NCI-H226 (cell line): ENCODE data around the gene MYO7B.

Experiments used
- DNase-seq: peaks from one replicate; pipeline ENCODE4 v3.0.0-alpha.2; 2015

The MYO7B gene

DNA sequence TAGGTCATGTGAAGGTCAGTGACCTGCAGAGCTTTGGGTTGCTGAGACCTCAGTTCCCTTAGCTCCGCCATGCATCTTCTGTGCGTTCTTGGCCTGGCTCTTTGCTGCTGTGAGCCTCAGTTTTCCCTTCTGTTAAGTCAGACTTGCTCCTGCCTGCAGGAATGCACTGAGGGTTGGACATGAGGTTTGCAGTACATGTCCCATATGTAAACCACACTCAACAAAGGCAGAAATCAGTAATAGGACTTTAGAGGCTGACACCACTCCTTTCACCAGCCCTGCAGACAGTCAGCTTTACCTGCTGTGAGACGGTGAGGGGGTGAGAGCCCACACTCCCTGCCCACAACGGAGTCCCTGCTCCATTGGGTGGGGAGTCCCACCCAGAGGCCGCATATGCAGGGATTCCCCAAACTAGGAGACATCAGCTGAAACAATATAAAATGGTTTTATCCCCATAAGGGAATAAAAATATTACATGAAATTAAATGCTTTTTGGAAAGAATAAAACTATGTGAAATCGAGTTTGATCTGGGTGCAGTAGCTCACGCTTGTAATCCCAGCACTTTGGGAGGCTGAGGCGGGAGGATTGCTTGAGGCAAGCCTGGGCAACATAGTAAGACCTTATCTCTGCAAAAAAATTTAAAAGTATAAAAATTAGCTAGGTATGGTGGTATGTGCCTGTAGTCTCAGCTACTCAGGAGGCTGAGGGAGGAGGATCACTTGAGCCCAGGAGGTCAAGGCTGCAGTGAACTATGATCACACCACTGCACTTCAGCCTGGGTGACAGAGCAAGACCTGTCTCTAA, 55.1 kb downstream of the MYO7B start:
- no peak for DNase-seq

- peak; percentile 45 for DNase-seq
Observed at GRCh38 chr2:127591221-127591923, 55.9 kb downstream of the MYO7B start.

- no peak for DNase-seq
Observed at GRCh38 chr2:127592761-127593227, 57.3 kb downstream of the MYO7B start.

GRCh38 chr2:127593228-127594115, 58.0 kb downstream of the MYO7B start:
- DNase-seq = no peak

DNA sequence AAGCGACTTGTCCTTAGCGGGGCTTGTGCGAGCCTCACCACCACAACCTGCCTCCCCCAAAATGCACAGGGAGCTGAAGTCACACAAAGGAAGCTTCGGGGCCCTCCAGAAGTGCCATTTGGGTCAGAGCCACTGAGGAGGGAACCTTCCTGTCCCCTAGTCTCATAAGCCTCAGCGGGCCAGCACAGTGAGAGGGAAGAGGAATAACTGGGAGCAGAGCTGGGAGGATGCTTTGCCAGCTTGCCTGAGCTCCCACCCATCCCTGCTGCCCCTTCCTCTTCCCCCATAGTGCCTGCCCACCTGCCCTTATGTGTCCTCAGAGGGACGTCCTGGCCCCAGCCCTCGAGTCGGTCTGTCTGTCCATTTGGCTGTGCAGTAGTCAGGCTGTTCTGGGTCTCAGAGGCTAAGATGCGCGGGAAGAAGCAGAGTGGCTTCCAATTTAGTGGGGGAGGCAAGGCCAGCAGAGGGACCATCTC, 58.7 kb downstream of the MYO7B start:
- no peak for DNase-seq

DNA sequence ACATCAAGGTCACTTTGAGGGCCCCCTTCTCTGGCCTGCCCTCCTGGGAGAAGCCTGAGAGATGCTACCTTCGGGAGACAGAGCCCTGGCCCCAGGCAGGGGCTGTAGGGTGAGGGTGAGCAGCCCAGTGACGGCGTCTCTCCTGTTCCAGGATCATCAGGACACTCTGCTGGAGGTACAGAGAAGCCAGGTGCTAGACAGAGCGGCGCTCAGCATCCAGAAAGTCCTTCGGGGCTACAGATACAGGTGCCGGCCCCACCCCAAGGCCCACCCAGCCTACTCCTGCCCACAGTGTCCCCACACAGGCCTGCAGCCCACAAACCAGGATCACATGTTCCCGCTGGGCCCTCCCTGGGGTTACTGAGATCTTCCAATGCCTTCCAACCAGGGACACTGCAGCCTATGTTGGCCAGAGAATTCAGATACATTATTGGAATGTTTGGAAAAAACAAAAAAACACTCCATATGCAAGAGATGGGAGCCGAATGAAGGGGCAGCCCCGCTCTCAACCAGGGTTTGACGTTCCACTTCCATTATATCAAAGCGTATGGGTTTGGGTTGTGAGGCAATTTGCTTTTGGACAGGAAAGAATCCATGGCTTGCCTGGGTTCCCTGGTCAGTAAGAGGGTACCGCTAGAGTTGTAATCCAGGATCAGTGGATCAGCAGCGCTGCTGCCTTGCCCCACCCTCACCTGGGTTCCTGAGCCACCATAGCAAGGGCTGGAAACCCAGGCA, 61.0 kb downstream of the MYO7B start:
- DNase-seq = no peak

- no peak for DNase-seq
Observed at GRCh38 chr2:127597046-127597983, 61.8 kb downstream of the MYO7B start.

DNA sequence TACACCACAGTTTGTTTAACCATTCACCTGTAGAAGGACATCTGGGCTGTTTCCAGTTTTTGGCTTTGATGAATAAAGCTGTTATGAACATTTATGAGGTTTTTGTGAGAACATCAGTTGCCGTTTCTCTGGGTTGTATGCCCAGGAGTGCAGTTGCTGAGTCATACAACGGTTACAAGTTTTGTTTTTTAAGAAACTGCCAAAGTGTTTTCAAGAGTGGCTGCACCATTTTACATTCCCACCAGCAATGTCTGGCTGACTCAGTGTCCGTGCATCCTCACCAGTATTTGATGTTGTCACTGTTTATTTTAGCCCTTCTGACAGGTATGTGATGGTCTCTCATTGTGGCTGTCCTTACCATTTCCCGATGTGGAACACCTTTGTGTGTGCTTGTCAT, 62.5 kb downstream of the MYO7B start:
- no peak for DNase-seq

DNA sequence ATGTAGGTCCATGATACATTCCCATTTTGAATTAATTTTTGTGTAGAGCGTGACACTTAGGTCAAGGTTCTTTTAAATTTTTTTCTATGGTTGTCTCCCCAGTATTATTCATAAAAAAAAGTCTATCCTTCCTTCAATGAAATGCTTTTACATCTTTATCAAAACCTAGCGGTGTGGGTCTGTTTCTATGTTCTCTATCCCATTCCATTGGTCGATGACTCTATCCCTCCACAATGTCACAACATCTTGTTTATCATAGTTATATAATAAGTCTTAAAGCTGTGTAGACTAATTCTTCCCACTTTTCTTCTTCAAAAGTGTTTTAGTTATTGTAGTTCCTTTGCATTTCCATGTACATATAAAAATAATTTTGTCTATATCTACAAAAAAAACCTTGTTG, 63.2 kb downstream of the MYO7B start:
- DNase-seq = no peak

DNA sequence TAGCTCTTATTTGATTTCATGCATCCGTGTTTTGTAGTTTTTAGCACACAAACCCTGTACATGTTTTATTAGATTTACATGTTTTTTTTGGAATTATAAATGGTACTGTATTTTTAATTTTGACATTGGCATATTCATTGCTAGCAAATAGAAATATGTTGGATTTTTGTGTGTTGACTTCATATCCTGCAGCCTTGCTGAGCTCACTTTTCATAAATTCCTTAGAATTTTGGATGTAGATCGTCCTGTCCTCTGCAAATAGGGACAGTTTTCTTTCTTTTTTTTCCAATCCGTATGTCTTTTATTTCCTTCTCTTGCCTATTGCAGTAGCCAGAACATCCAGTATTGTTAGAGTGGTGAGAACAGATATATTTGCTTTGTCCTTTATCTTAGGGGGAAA, 63.7 kb downstream of the MYO7B start:
- no peak for DNase-seq

GRCh38 chr2:127604986-127605385, 69.5 kb downstream of the MYO7B start:
- DNase-seq = no peak

- DNase-seq = no peak
Observed at GRCh38 chr2:127605691-127606263, 70.3 kb downstream of the MYO7B start.

DNA sequence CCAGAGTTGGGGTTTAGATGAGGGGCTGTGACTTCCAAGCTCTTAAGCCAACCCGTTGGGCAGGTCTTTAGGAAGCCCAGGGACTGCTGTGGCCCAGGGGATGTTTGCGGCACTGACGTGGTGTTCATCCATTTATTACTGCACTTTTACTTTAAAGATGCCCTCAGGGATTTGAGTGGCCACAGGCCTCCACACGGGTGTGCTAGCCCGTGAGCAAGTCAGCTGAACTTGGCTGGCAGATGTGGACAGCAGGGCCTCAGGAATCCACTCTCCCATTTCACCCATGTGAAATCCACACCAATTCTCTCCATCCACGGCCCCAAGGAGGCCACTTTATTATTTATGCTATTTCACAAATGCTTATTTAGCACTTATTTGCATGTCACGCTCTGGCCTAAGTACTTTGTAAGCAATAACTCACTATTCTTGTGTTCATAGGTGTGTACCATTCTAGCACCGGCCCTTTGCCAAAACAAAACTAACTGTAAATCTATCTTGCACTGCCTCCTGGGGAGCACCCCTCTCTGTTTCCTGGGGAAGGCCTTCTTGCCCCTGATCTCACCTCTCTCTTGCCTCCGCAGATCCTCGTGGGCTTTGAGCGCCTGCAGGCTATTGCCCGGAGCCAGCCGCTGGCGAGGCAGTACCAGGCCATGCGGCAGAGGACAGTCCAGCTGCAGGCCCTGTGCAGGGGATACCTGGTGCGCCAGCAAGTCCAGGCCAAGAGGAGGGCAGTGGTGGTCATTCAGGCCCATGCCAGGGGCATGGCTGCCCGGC, 71.3 kb downstream of the MYO7B start:
- DNase-seq = no peak

DNA sequence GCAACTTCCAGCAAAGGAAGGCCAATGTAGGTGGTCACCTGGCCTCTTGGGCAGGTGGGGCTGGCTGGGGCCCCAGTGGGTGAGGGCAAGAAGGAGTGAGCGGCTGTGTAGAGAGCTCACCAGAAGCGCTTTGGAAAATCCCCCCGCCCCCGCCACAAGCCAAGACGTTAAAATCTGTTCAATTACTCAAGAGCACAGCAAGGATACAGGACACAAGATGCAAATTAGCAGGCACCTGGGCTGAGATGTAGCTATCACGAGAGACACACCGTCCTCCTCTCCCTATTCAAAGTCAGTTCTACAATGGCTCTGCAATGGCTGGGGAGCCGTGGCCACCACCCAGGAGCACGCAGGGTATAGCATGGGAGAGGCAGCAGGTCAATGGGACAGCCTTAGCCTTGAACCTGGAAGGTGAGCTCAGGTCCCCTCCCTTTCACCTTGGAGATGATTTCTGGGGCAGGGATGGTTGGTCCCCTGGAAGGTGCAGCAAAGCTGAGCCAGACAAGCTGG, 72.0 kb downstream of the MYO7B start:
- DNase-seq = no peak

DNA sequence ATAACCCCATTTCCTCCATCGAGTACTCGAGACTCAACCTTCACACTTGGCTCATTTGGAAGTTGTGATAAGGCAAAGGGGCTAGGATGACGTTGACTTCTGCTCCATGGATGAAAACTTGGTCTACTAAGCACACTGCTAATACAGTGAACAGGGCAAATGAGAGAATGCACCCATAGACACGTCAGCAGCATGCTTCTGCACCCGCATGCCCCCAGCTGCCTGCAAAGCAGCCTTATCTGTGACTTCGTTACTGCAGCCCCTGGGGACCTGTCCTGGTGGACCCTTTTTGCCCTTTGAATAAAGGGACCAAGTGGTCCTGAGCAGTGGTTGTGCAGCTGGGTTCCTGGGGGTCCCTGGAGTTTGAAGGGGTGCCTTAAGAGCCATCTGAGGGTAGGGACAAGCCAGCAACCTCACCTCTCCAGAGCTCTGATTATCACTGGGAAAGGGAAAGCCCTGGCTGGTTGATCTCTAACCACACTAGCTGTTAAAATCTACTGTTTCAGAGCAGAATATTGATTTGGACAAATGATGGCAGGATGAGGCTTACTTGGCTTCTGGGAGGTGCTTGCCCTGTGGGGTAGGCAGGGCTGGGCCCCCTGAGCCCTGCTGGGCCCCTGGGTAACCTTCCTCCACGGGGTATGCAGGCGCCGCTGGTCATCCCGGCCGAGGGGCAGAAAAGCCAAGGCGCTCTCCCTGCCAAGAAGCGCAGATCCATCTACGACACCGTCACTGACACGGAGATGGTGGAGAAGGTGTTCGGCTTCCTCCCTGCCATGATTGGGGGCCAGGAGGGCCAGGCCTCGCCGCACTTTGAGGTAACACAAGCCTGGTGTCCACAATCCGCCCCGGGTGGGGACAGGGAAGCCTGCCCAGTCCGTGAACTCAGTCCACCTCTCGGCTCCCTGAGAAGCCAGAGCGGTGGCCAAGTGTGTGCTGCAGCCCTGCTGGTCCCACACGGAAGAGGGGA, 72.9 kb downstream of the MYO7B start:
- DNase-seq = no peak

DNA sequence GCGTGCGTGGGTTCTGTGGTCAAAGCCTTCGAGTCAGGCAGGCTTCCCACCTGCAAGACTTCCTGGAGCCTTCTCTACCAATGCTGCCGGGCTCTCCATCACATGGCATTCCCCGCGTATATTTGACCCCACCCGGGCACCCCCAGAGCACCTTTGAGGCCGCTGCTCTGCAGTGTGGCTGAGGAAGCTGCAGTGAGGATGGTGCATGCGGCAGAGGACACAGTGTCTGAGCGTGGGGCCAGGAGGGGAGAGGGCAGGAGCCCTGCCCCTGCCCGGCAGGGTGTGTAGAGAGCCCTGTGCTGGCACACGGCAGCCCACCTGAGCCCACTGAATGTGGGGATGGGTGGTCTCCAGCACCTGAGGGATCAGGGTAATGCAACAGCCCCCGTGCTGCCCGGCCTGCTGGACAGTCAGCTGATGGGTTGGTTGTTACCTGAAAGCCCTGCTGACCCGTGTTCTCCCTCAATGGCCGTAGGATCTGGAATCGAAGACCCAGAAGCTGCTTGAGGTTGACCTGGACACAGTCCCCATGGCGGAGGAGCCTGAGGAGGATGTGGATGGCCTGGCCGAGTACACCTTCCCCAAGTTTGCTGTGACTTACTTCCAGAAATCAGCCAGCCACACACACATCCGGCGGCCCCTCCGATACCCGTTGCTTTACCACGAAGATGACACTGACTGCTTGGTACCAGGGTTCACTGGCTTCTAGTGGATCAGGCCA, 73.7 kb downstream of the MYO7B start:
- DNase-seq = no peak

DNA sequence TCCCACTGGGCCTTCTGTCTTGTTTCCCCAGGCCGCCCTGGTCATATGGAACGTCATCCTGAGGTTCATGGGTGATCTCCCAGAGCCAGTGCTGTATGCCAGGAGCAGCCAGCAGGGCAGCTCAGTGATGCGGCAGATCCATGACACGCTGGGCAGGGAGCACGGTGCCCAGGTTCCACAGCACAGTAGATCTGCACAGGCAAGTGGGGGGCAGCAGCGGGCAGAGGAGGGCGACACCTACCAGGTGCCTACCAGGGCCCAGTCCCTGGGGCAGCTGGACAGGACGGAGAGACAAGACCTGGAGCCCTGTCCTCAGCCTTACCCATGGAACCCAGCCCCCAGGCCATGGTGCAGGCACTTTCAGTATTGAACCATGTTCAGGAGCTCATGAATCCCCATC, 74.3 kb downstream of the MYO7B start:
- DNase-seq = no peak

GRCh38 chr2:127610561-127610960, 75.1 kb downstream of the MYO7B start:
- DNase-seq = no peak
